ENCODE results near the gene OR51B4. TPM values are rescaled to one million over a fixed set of nuclear protein-coding genes. Genes with fewer than 3 reads are reported as not detected.

OR51B4 gene
- polyA plus RNA-seq, 1 donor from 2014 or later = not detected

DNA sequence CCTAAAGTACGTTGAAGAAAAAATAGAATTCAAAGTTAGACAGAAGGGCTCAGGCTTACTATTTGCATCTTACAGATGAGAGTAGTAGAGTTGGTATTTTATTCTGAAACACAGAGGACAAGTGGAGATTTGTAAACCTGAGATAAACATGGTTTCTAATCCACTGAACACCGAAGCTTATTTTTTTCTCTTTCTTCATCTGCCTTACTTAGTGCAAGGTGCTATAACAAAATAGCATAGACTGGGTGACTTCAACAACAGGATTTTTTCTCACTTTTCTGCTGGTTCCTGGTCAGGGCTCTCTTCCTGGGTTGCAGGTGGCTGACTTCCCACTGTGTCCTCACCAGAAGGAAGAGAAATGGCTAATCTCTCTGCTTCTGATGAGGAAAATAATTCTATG lies 50.0 kb downstream of the OR51B4 start:
- H3K27ac ChIP-seq (ENCODE audit: low read length) = no peak overlapping the region
- H2AFZ ChIP-seq (ENCODE audit: low read depth, low read length) = no peak overlapping the region
- H3K27me3 ChIP-seq (ENCODE audit: insufficient read depth, low read depth, low read length) = no peaks in the 10 kb centered on the region
- H3K9me2 ChIP-seq (ENCODE audit: insufficient read depth, low read length) = no peaks in the 10 kb centered on the region
- H3K9me3 ChIP-seq (ENCODE audit: low read length) = no peaks in the 10 kb centered on the region
- H3K79me2 ChIP-seq (replicated peaks; ENCODE audit: insufficient read depth, low read length) = no peaks in the 10 kb centered on the region
- TF ChIP-seq SMC3 (conservative IDR thresholded peaks at IDR 0.05; ENCODE audit: poor library complexity) = no peak
- TF ChIP-seq RAD21 (conservative IDR thresholded peaks at IDR 0.05) = no peak
- no peak for TF ChIP-seq EZH2 (IDR thresholded peaks at IDR 0.05; ENCODE audit: borderline replicate concordance, insufficient read depth, low read length, poor library complexity, severe bottlenecking)
- TF ChIP-seq TAF1 (IDR thresholded peaks at IDR 0.05; ENCODE audit: low read depth) = no peak
- TF ChIP-seq POLR2AphosphoS5 (IDR thresholded peaks at IDR 0.05) = no peak
- TF ChIP-seq EP300 (conservative IDR thresholded peaks at IDR 0.05; ENCODE audit: poor library complexity, severe bottlenecking) = no peak
- no peak for TF ChIP-seq MXI1 (conservative IDR thresholded peaks at IDR 0.05; ENCODE audit: poor library complexity, severe bottlenecking)
- TF ChIP-seq, protein P1, sequence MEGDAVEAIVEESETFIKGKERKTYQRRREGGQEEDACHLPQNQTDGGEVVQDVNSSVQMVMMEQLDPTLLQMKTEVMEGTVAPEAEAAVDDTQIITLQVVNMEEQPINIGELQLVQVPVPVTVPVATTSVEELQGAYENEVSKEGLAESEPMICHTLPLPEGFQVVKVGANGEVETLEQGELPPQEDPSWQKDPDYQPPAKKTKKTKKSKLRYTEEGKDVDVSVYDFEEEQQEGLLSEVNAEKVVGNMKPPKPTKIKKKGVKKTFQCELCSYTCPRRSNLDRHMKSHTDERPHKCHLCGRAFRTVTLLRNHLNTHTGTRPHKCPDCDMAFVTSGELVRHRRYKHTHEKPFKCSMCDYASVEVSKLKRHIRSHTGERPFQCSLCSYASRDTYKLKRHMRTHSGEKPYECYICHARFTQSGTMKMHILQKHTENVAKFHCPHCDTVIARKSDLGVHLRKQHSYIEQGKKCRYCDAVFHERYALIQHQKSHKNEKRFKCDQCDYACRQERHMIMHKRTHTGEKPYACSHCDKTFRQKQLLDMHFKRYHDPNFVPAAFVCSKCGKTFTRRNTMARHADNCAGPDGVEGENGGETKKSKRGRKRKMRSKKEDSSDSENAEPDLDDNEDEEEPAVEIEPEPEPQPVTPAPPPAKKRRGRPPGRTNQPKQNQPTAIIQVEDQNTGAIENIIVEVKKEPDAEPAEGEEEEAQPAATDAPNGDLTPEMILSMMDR (IDR thresholded peaks at IDR 0.05; ENCODE audit: poor library complexity, severe bottlenecking) = no peak
- TF ChIP-seq, protein P2, sequence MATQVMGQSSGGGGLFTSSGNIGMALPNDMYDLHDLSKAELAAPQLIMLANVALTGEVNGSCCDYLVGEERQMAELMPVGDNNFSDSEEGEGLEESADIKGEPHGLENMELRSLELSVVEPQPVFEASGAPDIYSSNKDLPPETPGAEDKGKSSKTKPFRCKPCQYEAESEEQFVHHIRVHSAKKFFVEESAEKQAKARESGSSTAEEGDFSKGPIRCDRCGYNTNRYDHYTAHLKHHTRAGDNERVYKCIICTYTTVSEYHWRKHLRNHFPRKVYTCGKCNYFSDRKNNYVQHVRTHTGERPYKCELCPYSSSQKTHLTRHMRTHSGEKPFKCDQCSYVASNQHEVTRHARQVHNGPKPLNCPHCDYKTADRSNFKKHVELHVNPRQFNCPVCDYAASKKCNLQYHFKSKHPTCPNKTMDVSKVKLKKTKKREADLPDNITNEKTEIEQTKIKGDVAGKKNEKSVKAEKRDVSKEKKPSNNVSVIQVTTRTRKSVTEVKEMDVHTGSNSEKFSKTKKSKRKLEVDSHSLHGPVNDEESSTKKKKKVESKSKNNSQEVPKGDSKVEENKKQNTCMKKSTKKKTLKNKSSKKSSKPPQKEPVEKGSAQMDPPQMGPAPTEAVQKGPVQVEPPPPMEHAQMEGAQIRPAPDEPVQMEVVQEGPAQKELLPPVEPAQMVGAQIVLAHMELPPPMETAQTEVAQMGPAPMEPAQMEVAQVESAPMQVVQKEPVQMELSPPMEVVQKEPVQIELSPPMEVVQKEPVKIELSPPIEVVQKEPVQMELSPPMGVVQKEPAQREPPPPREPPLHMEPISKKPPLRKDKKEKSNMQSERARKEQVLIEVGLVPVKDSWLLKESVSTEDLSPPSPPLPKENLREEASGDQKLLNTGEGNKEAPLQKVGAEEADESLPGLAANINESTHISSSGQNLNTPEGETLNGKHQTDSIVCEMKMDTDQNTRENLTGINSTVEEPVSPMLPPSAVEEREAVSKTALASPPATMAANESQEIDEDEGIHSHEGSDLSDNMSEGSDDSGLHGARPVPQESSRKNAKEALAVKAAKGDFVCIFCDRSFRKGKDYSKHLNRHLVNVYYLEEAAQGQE (IDR thresholded peaks at IDR 0.05; ENCODE audit: borderline replicate concordance) = no peak
- no peaks in the 10 kb centered on the region for H4K20me1 ChIP-seq (ENCODE audit: insufficient read depth)
- H3K9ac ChIP-seq (ENCODE audit: low read length) = no peak overlapping the region
- no peaks in the 10 kb centered on the region for H3F3A ChIP-seq (ENCODE audit: insufficient read depth, low read length, poor library complexity, severe bottlenecking)
- H3K36me3 ChIP-seq (ENCODE audit: insufficient read depth, low read length) = no peaks in the 10 kb centered on the region
- no peak overlapping the region for H3K4me2 ChIP-seq (ENCODE audit: low read length)
- no peak overlapping the region for H3K4me3 ChIP-seq (ENCODE audit: low read length)

Other genes with a start within 250 kb of the OR51B4 start
- not detected in 2 replicates for gene OR52E2, start 242.3 kb downstream of the OR51B4 start, polyA plus RNA-seq
- gene OR52E1, start 232.4 kb downstream of the OR51B4 start, polyA plus RNA-seq = not detected in 2 replicates
- gene OR52A5, start 163.6 kb downstream of the OR51B4 start, polyA plus RNA-seq = not detected in 2 replicates
- not detected in 2 replicates for gene OR52A1, start 147.2 kb downstream of the OR51B4 start, polyA plus RNA-seq
- gene OR51V1, start 101.3 kb downstream of the OR51B4 start, polyA plus RNA-seq = not detected in 2 replicates
- gene HBB, start 74.9 kb downstream of the OR51B4 start, polyA plus RNA-seq = not detected in 2 replicates
- not detected in 2 replicates for gene HBD, start 67.5 kb downstream of the OR51B4 start, polyA plus RNA-seq
- gene HBG1, start 52.1 kb downstream of the OR51B4 start, polyA plus RNA-seq = not detected in 2 replicates
- 1.2 TPM in 1 of 2 replicates, not detected in the other for gene HBG2, start 47.2 kb downstream of the OR51B4 start, polyA plus RNA-seq
- gene HBE1, start 32.0 kb downstream of the OR51B4 start, polyA plus RNA-seq = not detected in 2 replicates
- gene OR51B2, start 22.4 kb upstream of the OR51B4 start, polyA plus RNA-seq = not detected in 2 replicates
- gene OR51B5, start 41.6 kb upstream of the OR51B4 start, polyA plus RNA-seq = not detected in 2 replicates
- gene OR51B6, start 49.6 kb upstream of the OR51B4 start, polyA plus RNA-seq = not detected in 2 replicates
- not detected in 2 replicates for gene OR51M1, start 81.9 kb upstream of the OR51B4 start, polyA plus RNA-seq
- not detected in 2 replicates for gene OR51Q1, start 120.2 kb upstream of the OR51B4 start, polyA plus RNA-seq
- not detected in 2 replicates for gene OR51I1, start 139.6 kb upstream of the OR51B4 start, polyA plus RNA-seq
- gene OR51I2, start 147.4 kb upstream of the OR51B4 start, polyA plus RNA-seq = not detected in 2 replicates
- gene OR52D1, start 186.7 kb upstream of the OR51B4 start, polyA plus RNA-seq = not detected in 2 replicates
- gene UBQLN3, start 208.0 kb upstream of the OR51B4 start, polyA plus RNA-seq = not detected in 2 replicates
- not detected in 2 replicates for gene UBQLNL, start 214.8 kb upstream of the OR51B4 start, polyA plus RNA-seq
- gene OR52H1, start 246.6 kb upstream of the OR51B4 start, polyA plus RNA-seq = not detected in 2 replicates